Mammary microvascular endothelial cell (primary cell): ENCODE data around the gene OR2A42. TPM values are rescaled to one million over a fixed set of nuclear protein-coding genes. Genes with fewer than 3 reads are reported as not detected.

ENCODE experiments used
- total RNA-seq: library from RNA; depleted of rRNA; stranded (reverse); fragments of >200 nt; gene quantifications from 2 replicates; pipeline ENCODE4 v1.2.3, GENCODE V29; 2015

OR2A42 gene
- total RNA-seq, result under 0.01 TPM in 1 of 2 replicates, not detected in the other

GRCh38 chr7:144239365-144239764 lies at the start of gene OR2A42:
Gene OR2A42 (minus strand): TSS chr7:144239605. CDS start chr7:144232843, 6,762 bp downstream.

GRCh38 chr7:144269188-144269587 lies 29.8 kb upstream of the OR2A42 start, which contains the start of gene CTAGE8:
Gene CTAGE8 (minus strand): TSS chr7:144269288. CDS start chr7:144269250, 38 bp downstream.

GRCh38 chr7:144264692-144265091 lies 25.3 kb upstream of the OR2A42 start, which contains the start of gene OR2A7:
Gene OR2A7 (minus strand): TSS chr7:144264792. CDS start chr7:144259628, 5,164 bp downstream.

GRCh38 chr7:144195212-144195872 lies 44.1 kb downstream of the OR2A42 start, which contains the start of gene ARHGEF35:
Gene ARHGEF35 (minus strand): TSS chr7:144195833. CDS start chr7:144188383, 7,450 bp downstream.

GRCh38 chr7:144183166-144183565 lies 56.2 kb downstream of the OR2A42 start, which contains the start of gene CTAGE4:
Gene CTAGE4 (plus strand): TSS chr7:144183466. CDS start chr7:144183504, 38 bp downstream.

Other genes starting within 250 kb of the OR2A42 start
- gene OR6B1, start 239.3 kb downstream of the OR2A42 start, total RNA-seq, result not detected in 2 replicates
- not detected in 2 replicates for gene OR2A5, start 190.7 kb downstream of the OR2A42 start, total RNA-seq
- not detected in 2 replicates for gene OR2A25, start 169.8 kb downstream of the OR2A42 start, total RNA-seq
- gene OR2A12, start 153.3 kb downstream of the OR2A42 start, total RNA-seq, result not detected in 2 replicates
- gene OR2A2, start 130.0 kb downstream of the OR2A42 start, total RNA-seq, result not detected in 2 replicates
- gene OR2A14, start 116.4 kb downstream of the OR2A42 start, total RNA-seq, result not detected in 2 replicates
- gene CTAGE4, start 56.1 kb downstream of the OR2A42 start, total RNA-seq, result 0.33 TPM in 1 of 2 replicates, not detected in the other
- gene ARHGEF35, start 43.8 kb downstream of the OR2A42 start, total RNA-seq, result 0.69 and 0.73 TPM in 2 replicates
- gene OR2A7, start 25.2 kb upstream of the OR2A42 start, total RNA-seq, result not detected in 2 replicates
- not detected in 2 replicates for gene CTAGE8, start 29.7 kb upstream of the OR2A42 start, total RNA-seq
- not detected in 2 replicates for gene OR2A1, start 72.8 kb upstream of the OR2A42 start, total RNA-seq
- gene ARHGEF5, start 115.8 kb upstream of the OR2A42 start, total RNA-seq, result 0.53 and 0.54 TPM in 2 replicates
- gene NOBOX, start 164.1 kb upstream of the OR2A42 start, total RNA-seq, result not detected in 2 replicates